Transverse colon (tissue), 4 donors: ENCODE measurements around the gene SYCE3. TPM values are rescaled to one million over a fixed set of nuclear protein-coding genes. Genes with fewer than 3 reads are reported as not detected.

ENCODE experiments used
- DNase-seq: peaks from one replicate; pipeline ENCODE4 v3.0.0-alpha.2; 2019
- H3K27ac ChIP-seq, 4 donors: fragments of 200-600 bp; sonication (generic); 2 replicates each; pipeline ENCODE4 v1.5.1; 2016 to 2018; ENCODE audit warnings: inconsistent platforms in 4 of 4
- H3K27me3 ChIP-seq: fragments of 200-600 bp; sonication (generic); 2 replicates; pipeline ENCODE4 v1.5.1; 2017; ENCODE audit warnings: inconsistent platforms
- H3K36me3 ChIP-seq, 4 donors: fragments of 200-600 bp; sonication (generic); 2 replicates each; pipeline ENCODE4 v1.5.1; 2017 to 2019; ENCODE audit warnings: inconsistent platforms in 4 of 4
- H3K4me1 ChIP-seq, 4 donors: fragments of 200-600 bp; sonication (generic); 2 replicates each; pipeline ENCODE4 v1.5.1; 2017 to 2020; ENCODE audit warnings: inconsistent platforms in 4 of 4
- H3K4me3 ChIP-seq, 4 donors: fragments of 200-600 bp; sonication (generic); 1 replicate in 1 of 4; 2 replicates in 3 of 4; pipeline versions ENCODE4 v1.5.1 to v1.6.1; 2017 to 2019; ENCODE audit warnings: inconsistent platforms in 4 of 4
- H3K9me3 ChIP-seq, 2 donors: fragments of 200-600 bp; sonication (generic); 2 replicates each; pipeline ENCODE4 v1.5.1; 2017 to 2019; ENCODE audit warnings: inconsistent platforms in 2 of 2
- EP300 ChIP-seq: sonication (generic); formaldehyde crosslinking; IDR thresholded peaks from one replicate; pipeline ENCODE4 v1.6.1; 2017; ENCODE audit warnings: antibody characterized with exemption, low read depth
- POLR2A ChIP-seq: fragments of 450-650 bp; IDR thresholded peaks from one replicate; pipeline ENCODE4 v1.6.1; 2016; ENCODE audit warnings: antibody characterized with exemption, mild to moderate bottlenecking, moderate library complexity
- POLR2AphosphoS5 ChIP-seq, 3 donors: sonication (generic); formaldehyde crosslinking; IDR thresholded peaks; one replicate each; pipeline ENCODE4 v1.6.1; 2016; ENCODE audit warnings: antibody characterized with exemption in 3 of 3
- WGBS, 2 donors: methylation state at CpG; one replicate each; pipeline ENCODE4 v1.1.5; 2018; ENCODE audit warnings: low coverage in 1 of 2; 5-methylcytosine and 5-hydroxymethylcytosine counted together
- in situ Hi-C, 4 donors: fragments of 200-750 bp; cut with MboI; loops; one replicate each; pipeline versions ENCODE4 v1.15.0 to v1.15.1; 2017; ENCODE audit warnings: low sequenced_read_pairs in 3 of 4, low pct_ligation_motif_present in 1 of 4, low pct_unique_long_range_greater_than_20kb in 1 of 4
- intact Hi-C: fragments of 100-400 bp; cut with DNase I; formaldehyde crosslinking; loops from one replicate; pipeline ENCODE4 v1.15.1; 2023; ENCODE audit warnings: low total_unique reads
- total RNA-seq, 4 donors: library from RNA; depleted of rRNA; stranded (reverse); fragments of >200 nt; gene quantifications; one replicate each; pipeline ENCODE4 v1.1.0, GENCODE V29; 2016
- TF ChIP-seq, protein P1 (sequence below), 5 experiments: fragments of 200-600 bp in 3 of 5; fragments of 450-650 bp in 2 of 5; sonication (generic) in 3 of 5; IDR thresholded peaks; 1 replicate in 2 of 5; 2 replicates in 3 of 5; pipeline ENCODE4 v1.5.1; 2016 to 2017; ENCODE audit warnings: antibody characterized with exemption in 5 of 5, inconsistent platforms in 3 of 5, mild to moderate bottlenecking in 2 of 5, moderate library complexity in 1 of 5

The SYCE3 gene
- total RNA-seq, 4 donors from 2014 or later, result not detected

DNA sequence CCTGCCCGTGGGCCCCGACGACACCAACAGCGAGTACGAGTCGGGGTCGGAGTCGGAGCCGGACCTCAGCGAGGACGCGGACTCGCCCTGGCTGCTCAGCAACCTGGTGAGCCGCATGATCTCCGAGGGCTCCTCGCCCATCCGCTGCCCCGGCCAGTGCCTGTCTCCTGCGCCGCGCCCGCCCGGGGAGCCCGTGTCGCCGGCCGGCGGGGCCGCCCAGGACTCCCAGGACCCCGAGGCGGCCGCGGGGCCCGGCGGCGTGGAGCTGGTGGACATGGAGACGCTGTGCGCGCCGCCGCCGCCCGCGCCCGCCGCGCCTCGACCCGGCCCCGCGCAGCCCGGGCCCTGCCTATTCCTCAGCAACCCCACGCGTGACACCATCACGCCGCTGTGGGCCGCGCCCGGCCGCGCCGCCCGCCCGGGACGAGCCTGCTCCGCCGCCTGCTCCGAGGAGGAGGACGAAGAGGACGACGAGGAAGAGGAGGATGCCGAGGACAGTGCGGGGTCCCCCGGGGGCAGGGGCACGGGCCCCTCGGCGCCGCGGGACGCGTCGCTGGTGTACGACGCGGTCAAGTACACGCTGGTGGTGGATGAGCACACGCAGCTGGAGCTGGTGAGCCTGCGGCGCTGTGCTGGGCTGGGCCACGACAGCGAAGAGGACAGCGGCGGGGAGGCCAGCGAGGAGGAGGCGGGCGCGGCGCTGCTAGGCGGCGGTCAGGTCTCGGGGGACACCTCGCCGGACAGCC is 41.7 kb upstream of the SYCE3 start:
- peaks cover 78% of the 10 kb centered on the region for H3K27me3 ChIP-seq
- H3K4me3 ChIP-seq, result no peak overlapping the region
- DNase-seq, result no peak
- H3K4me1 ChIP-seq, result peaks cover 0 to 12% (median 8%) of the 10 kb centered on the region in 4 donors
- in situ Hi-C loops, result no loop called here
- H3K36me3 ChIP-seq, result no peaks in the 10 kb centered on the region
- intact Hi-C loops, result no loop called here
- TF ChIP-seq EP300, result no peak
- no peak for TF ChIP-seq POLR2A
- TF ChIP-seq, protein P1, sequence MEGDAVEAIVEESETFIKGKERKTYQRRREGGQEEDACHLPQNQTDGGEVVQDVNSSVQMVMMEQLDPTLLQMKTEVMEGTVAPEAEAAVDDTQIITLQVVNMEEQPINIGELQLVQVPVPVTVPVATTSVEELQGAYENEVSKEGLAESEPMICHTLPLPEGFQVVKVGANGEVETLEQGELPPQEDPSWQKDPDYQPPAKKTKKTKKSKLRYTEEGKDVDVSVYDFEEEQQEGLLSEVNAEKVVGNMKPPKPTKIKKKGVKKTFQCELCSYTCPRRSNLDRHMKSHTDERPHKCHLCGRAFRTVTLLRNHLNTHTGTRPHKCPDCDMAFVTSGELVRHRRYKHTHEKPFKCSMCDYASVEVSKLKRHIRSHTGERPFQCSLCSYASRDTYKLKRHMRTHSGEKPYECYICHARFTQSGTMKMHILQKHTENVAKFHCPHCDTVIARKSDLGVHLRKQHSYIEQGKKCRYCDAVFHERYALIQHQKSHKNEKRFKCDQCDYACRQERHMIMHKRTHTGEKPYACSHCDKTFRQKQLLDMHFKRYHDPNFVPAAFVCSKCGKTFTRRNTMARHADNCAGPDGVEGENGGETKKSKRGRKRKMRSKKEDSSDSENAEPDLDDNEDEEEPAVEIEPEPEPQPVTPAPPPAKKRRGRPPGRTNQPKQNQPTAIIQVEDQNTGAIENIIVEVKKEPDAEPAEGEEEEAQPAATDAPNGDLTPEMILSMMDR (IDR thresholded peaks at IDR 0.05), result no peak
- no peak overlapping the region for H3K27ac ChIP-seq
- no peaks in the 10 kb centered on the region for H3K9me3 ChIP-seq
- WGBS, 2 donors, result 66% methylated on average over 96 of the region's 103 CpGs; no CpG with 5 or more reads in 1 of the 2 donors

GRCh38 chr22:50603511-50604255 is 41.0 kb upstream of the SYCE3 start:
- Histone ChIP-seq H3K27ac (no peak overlapping the region), H3K36me3 (no peaks in the 10 kb centered on the region), H3K4me3 (no peak overlapping the region), H3K9me3 (no peaks in the 10 kb centered on the region), H3K4me1 (peaks cover 0 to 12% (median 8%) of the 10 kb centered on the region in 4 donors), H3K27me3 (peaks cover 85% of the 10 kb centered on the region)
- intact Hi-C loops, result no loop called here
- 22% methylated on average over 38 of the region's 70 CpGs; no CpG with 5 or more reads in 1 of the 2 donors for WGBS, 2 donors
- no peak for DNase-seq
- in situ Hi-C loops, result no loop called here
- TF ChIP-seq EP300 (no peak), POLR2A (no peak), POLR2AphosphoS5 (IDR thresholded peaks at IDR 0.05) (no peak)
- TF ChIP-seq, protein P1 (IDR thresholded peaks at IDR 0.05), result no peak

DNA sequence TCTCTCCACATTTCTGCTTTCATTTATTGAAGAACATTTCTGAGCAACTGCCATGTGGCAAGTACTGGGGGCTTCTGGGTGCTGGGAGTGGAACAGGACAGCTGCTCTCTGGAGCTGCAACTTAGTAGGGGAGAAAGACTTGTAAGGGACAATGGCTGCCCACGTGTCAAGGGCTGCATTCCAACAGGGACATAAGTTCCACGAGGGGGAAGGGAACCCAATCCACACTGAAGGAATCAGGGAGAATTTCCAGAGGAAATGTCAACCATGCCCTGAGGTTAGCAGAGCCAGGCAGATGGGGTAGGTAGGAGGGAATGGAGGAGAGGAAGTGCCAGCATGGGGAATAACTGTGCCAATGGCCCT is 39.6 kb upstream of the SYCE3 start:
- H3K9me3 ChIP-seq, result no peaks in the 10 kb centered on the region
- no peaks in the 10 kb centered on the region for H3K36me3 ChIP-seq
- H3K27me3 ChIP-seq, result peaks cover 86% of the 10 kb centered on the region
- intact Hi-C loops (no loop called here), in situ Hi-C loops (no loop called here)
- no peak for DNase-seq
- 25% methylated on average over 2 of the region's 2 CpGs; no CpG with 5 or more reads in 1 of the 2 donors for WGBS, 2 donors
- no peak overlapping the region for H3K27ac ChIP-seq
- TF ChIP-seq POLR2A, result no peak
- TF ChIP-seq EP300, result no peak
- TF ChIP-seq POLR2AphosphoS5 (IDR thresholded peaks at IDR 0.05), result no peak
- TF ChIP-seq, protein P1 (IDR thresholded peaks at IDR 0.05), result no peak
- no peak overlapping the region for H3K4me3 ChIP-seq
- peaks cover 0 to 12% (median 8%) of the 10 kb centered on the region in 4 donors for H3K4me1 ChIP-seq

- H3K4me1 ChIP-seq, result peaks cover 0 to 12% (median 8%) of the 10 kb centered on the region in 4 donors
- H3K9me3 ChIP-seq, result no peaks in the 10 kb centered on the region
- intact Hi-C loops (no loop called here), in situ Hi-C loops (no loop called here)
- H3K4me3 ChIP-seq, result no peak overlapping the region
- H3K27ac ChIP-seq, result no peak overlapping the region
- WGBS, 2 donors, result 52 to 61% methylated on average over 5 to 12 of the region's 12 CpGs
- peaks cover 81% of the 10 kb centered on the region for H3K27me3 ChIP-seq
- no peak for DNase-seq
- TF ChIP-seq POLR2A, result no peak
- H3K36me3 ChIP-seq, result no peaks in the 10 kb centered on the region
Measured at GRCh38 chr22:50601669-50602337, 39.1 kb upstream of the SYCE3 start.
